NCI-H187 (cell line): ENCODE measurements around the gene TCF12.
A peak's percentile ranks its signal among the peaks of the same experiment; 100 is the strongest.
"Not testable (repeated sequence)": the region's sequence is repeated elsewhere in the genome, so short reads cannot be mapped to it uniquely, and the experiment has no call there.

ENCODE experiments used
- DNase-seq, 2 experiments: peaks; one replicate each; lab custom pipeline; 2025; lab: John Stamatoyannopoulos, UW

TCF12 gene

GRCh38 chr15:56916825-56917477 lies 1.5 kb upstream of the TCF12 start:
- DNase-seq: no peak

- no peak for DNase-seq
Measured at GRCh38 chr15:56917652-56918045, 795 bp upstream of the TCF12 start.

- DNase-seq: no peak
Measured at GRCh38 chr15:56919031-56919608, 676 bp downstream of the TCF12 start.

- DNase-seq: peak in 1 of 2 experiments; percentile 43
Measured at GRCh38 chr15:56919609-56920366, 1.3 kb downstream of the TCF12 start.

GRCh38 chr15:56920367-56920627 lies 1.9 kb downstream of the TCF12 start:
- DNase-seq: no peak

- DNase-seq: no peak
Measured at GRCh38 chr15:56923174-56923591, 4.7 kb downstream of the TCF12 start.

GRCh38 chr15:56927816-56928215 lies 9.4 kb downstream of the TCF12 start:
- DNase-seq: no peak

- DNase-seq: no peak
Measured at GRCh38 chr15:56929399-56929798, 11.0 kb downstream of the TCF12 start.

- DNase-seq: no peak
Measured at GRCh38 chr15:56929933-56930332, 11.5 kb downstream of the TCF12 start.

GRCh38 chr15:56930669-56931313 lies 12.3 kb downstream of the TCF12 start:
- no peak for DNase-seq

- DNase-seq: no peak
Measured at GRCh38 chr15:56931639-56932508, 13.4 kb downstream of the TCF12 start.

GRCh38 chr15:56932509-56932868 lies 14.0 kb downstream of the TCF12 start:
- DNase-seq: not testable (repeated sequence)

GRCh38 chr15:56933410-56933809 lies 15.0 kb downstream of the TCF12 start:
- no peak for DNase-seq

- no peak for DNase-seq
Measured at GRCh38 chr15:56933811-56934210, 15.4 kb downstream of the TCF12 start.

- no peak for DNase-seq
Measured at GRCh38 chr15:56934269-56934668, 15.8 kb downstream of the TCF12 start.

GRCh38 chr15:56936929-56937328 lies 18.5 kb downstream of the TCF12 start:
- no peak for DNase-seq

- DNase-seq: no peak
Measured at GRCh38 chr15:56939257-56939656, 20.8 kb downstream of the TCF12 start.

GRCh38 chr15:56940388-56940787 lies 21.9 kb downstream of the TCF12 start:
- DNase-seq: no peak

- no peak for DNase-seq
Measured at GRCh38 chr15:56942118-56942517, 23.7 kb downstream of the TCF12 start.

GRCh38 chr15:56943403-56943802 lies 25.0 kb downstream of the TCF12 start:
- DNase-seq: no peak

- no peak for DNase-seq
Measured at GRCh38 chr15:56944485-56944884, 26.0 kb downstream of the TCF12 start.

- no peak for DNase-seq
Measured at GRCh38 chr15:56946150-56946549, 27.7 kb downstream of the TCF12 start.
